Measurements from ENCODE around the gene VPREB3. TPM values are rescaled to one million over a fixed set of nuclear protein-coding genes. Genes with fewer than 3 reads are reported as not detected.

The VPREB3 gene
- polyA plus RNA-seq, 1 experiment, result 0.21 TPM

GRCh38 chr22:23786752-23787599 is 32.8 kb upstream of the VPREB3 start, which contains the start of gene SMARCB1:
SMARCB1 (plus strand) TSS chr22:23786966; CDS start chr22:23787170, 204 bp downstream.
- no peak for TF ChIP-seq CTCF (IDR thresholded peaks at IDR 0.05; ENCODE audit: insufficient read depth, low read depth, low read length)
- H3K4me3 ChIP-seq (ENCODE audit: low read depth, low read length), result peak within 1 kb of the TSS; percentile 93
- no peaks in the 10 kb centered on the region for H3K27me3 ChIP-seq (ENCODE audit: control insufficient read depth, insufficient read depth, low read length)
- CTCF ChIA-PET, result interaction anchor here (1.0 to 1.8 kb wide), 3 partner anchors 9 to 16 kb away, joined by 3 to 7 read pairs (median 3); no protein-coding TSS in a partner anchor
- peaks cover 3% of the 10 kb centered on the region for H3K36me3 ChIP-seq (ENCODE audit: control insufficient read depth, insufficient read depth, low read length)
- DNase-seq (ENCODE audit: low read depth), result peak; percentile 74
- POLR2A ChIA-PET, result interaction anchor here (0.6 kb wide), 1 partner anchor 59 kb away, joined by 3 read pairs; no protein-coding TSS in a partner anchor

GRCh38 chr22:23786261-23786710 is 32.1 kb upstream of the VPREB3 start:
- H3K36me3 ChIP-seq (ENCODE audit: control insufficient read depth, insufficient read depth, low read length), result peaks cover 3% of the 10 kb centered on the region; the same call in 1 of the 2 replicates
- no peak for DNase-seq (ENCODE audit: low read depth)
- TF ChIP-seq CTCF (IDR thresholded peaks at IDR 0.05; ENCODE audit: insufficient read depth, low read depth, low read length), result no peak
- CTCF ChIA-PET, result interaction anchor here (1.0 to 1.8 kb wide), 3 partner anchors 8 to 15 kb away, joined by 3 to 7 read pairs (median 3); no protein-coding TSS in a partner anchor
- no peaks in the 10 kb centered on the region for H3K27me3 ChIP-seq (ENCODE audit: control insufficient read depth, insufficient read depth, low read length)
- POLR2A ChIA-PET, result no interaction called here
- H3K4me3 ChIP-seq (ENCODE audit: low read depth, low read length), result peak overlapping the region; percentile 25

- no peak for DNase-seq (ENCODE audit: low read depth)
- CTCF ChIA-PET, result interaction anchor here (0.9 kb wide), 1 partner anchor 9 kb away, joined by 4 read pairs; no protein-coding TSS in a partner anchor
- POLR2A ChIA-PET, result no interaction called here
These were observed 30.0 kb upstream of the VPREB3 start for GRCh38 chr22:23784215-23784732.

GRCh38 chr22:23783265-23784150 is 29.3 kb upstream of the VPREB3 start:
- CTCF ChIA-PET, result interaction anchor here (2.3 kb wide), 1 partner anchor 13 kb away, joined by 9 read pairs; no protein-coding TSS in a partner anchor
- no peak overlapping the region for H3K4me3 ChIP-seq (ENCODE audit: low read depth, low read length)
- POLR2A ChIA-PET, result no interaction called here
- peaks cover 3% of the 10 kb centered on the region; the same call in 1 of the 2 replicates for H3K36me3 ChIP-seq (ENCODE audit: control insufficient read depth, insufficient read depth, low read length)
- no peak for TF ChIP-seq CTCF (IDR thresholded peaks at IDR 0.05; ENCODE audit: insufficient read depth, low read depth, low read length)
- no peaks in the 10 kb centered on the region for H3K27me3 ChIP-seq (ENCODE audit: control insufficient read depth, insufficient read depth, low read length)
- DNase-seq (ENCODE audit: low read depth), result no peak

More at GRCh38 chr22:23784215-23784732, 30.0 kb upstream of the VPREB3 start:
- no peaks in the 10 kb centered on the region for H3K27me3 ChIP-seq (ENCODE audit: control insufficient read depth, insufficient read depth, low read length)
- H3K36me3 ChIP-seq (ENCODE audit: control insufficient read depth, insufficient read depth, low read length), result peaks cover 3% of the 10 kb centered on the region; the same call in 1 of the 2 replicates
- no peak for TF ChIP-seq CTCF (IDR thresholded peaks at IDR 0.05; ENCODE audit: insufficient read depth, low read depth, low read length)
- H3K4me3 ChIP-seq (ENCODE audit: low read depth, low read length), result no peak overlapping the region

Measured in BJ (cell line).